ENCODE measurements around the gene EAF2.

Gene EAF2

GRCh38 chr3:121834671-121835464 lies at the start of gene EAF2, which contains the start of gene IQCB1:
Gene EAF2, plus strand, starts transcription at chr3:121835209. Its CDS starts 77 bp downstream, at chr3:121835286.
Gene IQCB1, minus strand, starts transcription at chr3:121835060. Its CDS starts 6,100 bp downstream, at chr3:121828960.
- TF ChIP-seq JUND (IDR thresholded peaks at IDR 0.05; ENCODE audit: low read depth): no peak
- DNase-seq (ENCODE audit: low read depth in 1 of 2, low spot score in 1 of 2): peak; percentile 90 to 97

GRCh38 chr3:121786485-121786884 lies 48.5 kb upstream of the EAF2 start:
- no peak for DNase-seq (ENCODE audit: low read depth in 1 of 2, low spot score in 1 of 2)
- in situ Hi-C loops (cut with HindIII; ENCODE audit: low pct_unique_long_range_greater_than_20kb, low sequenced_read_pairs): no loop called here

More at GRCh38 chr3:121834671-121835464, at the start of gene EAF2, which contains the start of gene IQCB1:
- in situ Hi-C loops (cut with HindIII; ENCODE audit: low pct_unique_long_range_greater_than_20kb, low sequenced_read_pairs): no loop called here

GRCh38 chr3:121793078-121793477 lies 41.9 kb upstream of the EAF2 start:
- in situ Hi-C loops (cut with HindIII; ENCODE audit: low pct_unique_long_range_greater_than_20kb, low sequenced_read_pairs): no loop called here
- TF ChIP-seq JUND (IDR thresholded peaks at IDR 0.05; ENCODE audit: low read depth): no peak
- DNase-seq (ENCODE audit: low read depth in 1 of 2, low spot score in 1 of 2): no peak

More at GRCh38 chr3:121786485-121786884, 48.5 kb upstream of the EAF2 start:
- TF ChIP-seq JUND (IDR thresholded peaks at IDR 0.05; ENCODE audit: low read depth): no peak

GRCh38 chr3:121794264-121794983 lies 40.6 kb upstream of the EAF2 start:
- no peak for DNase-seq (ENCODE audit: low read depth in 1 of 2, low spot score in 1 of 2)
- in situ Hi-C loops (cut with HindIII; ENCODE audit: low pct_unique_long_range_greater_than_20kb, low sequenced_read_pairs): no loop called here
- TF ChIP-seq JUND (IDR thresholded peaks at IDR 0.05; ENCODE audit: low read depth): no peak

GRCh38 chr3:121796970-121797369 lies 38.0 kb upstream of the EAF2 start:
- TF ChIP-seq JUND (IDR thresholded peaks at IDR 0.05; ENCODE audit: low read depth): no peak
- in situ Hi-C loops (cut with HindIII; ENCODE audit: low pct_unique_long_range_greater_than_20kb, low sequenced_read_pairs): no loop called here

GRCh38 chr3:121800906-121801305 lies 34.1 kb upstream of the EAF2 start:
- in situ Hi-C loops (cut with HindIII; ENCODE audit: low pct_unique_long_range_greater_than_20kb, low sequenced_read_pairs): no loop called here
- DNase-seq (ENCODE audit: low read depth in 1 of 2, low spot score in 1 of 2): no peak

More at GRCh38 chr3:121796970-121797369, 38.0 kb upstream of the EAF2 start:
- DNase-seq (ENCODE audit: low read depth in 1 of 2, low spot score in 1 of 2): no peak

GRCh38 chr3:121803771-121804320 lies 31.2 kb upstream of the EAF2 start:
- in situ Hi-C loops (cut with HindIII; ENCODE audit: low pct_unique_long_range_greater_than_20kb, low sequenced_read_pairs): no loop called here
- no peak for DNase-seq (ENCODE audit: low read depth in 1 of 2, low spot score in 1 of 2)
- no peak for TF ChIP-seq JUND (IDR thresholded peaks at IDR 0.05; ENCODE audit: low read depth)

More at GRCh38 chr3:121800906-121801305, 34.1 kb upstream of the EAF2 start:
- no peak for TF ChIP-seq JUND (IDR thresholded peaks at IDR 0.05; ENCODE audit: low read depth)

- DNase-seq (ENCODE audit: low read depth in 1 of 2, low spot score in 1 of 2): no peak
- in situ Hi-C loops (cut with HindIII; ENCODE audit: low pct_unique_long_range_greater_than_20kb, low sequenced_read_pairs): no loop called here
- no peak for TF ChIP-seq JUND (IDR thresholded peaks at IDR 0.05; ENCODE audit: low read depth)
These were observed 25.8 kb upstream of the EAF2 start for GRCh38 chr3:121809249-121809648.

GRCh38 chr3:121817753-121818152 lies 17.3 kb upstream of the EAF2 start:
- in situ Hi-C loops (cut with HindIII; ENCODE audit: low pct_unique_long_range_greater_than_20kb, low sequenced_read_pairs): no loop called here
- DNase-seq (ENCODE audit: low read depth in 1 of 2, low spot score in 1 of 2): no peak
- TF ChIP-seq JUND (IDR thresholded peaks at IDR 0.05; ENCODE audit: low read depth): no peak

- in situ Hi-C loops (cut with HindIII; ENCODE audit: low pct_unique_long_range_greater_than_20kb, low sequenced_read_pairs): no loop called here
- no peak for TF ChIP-seq JUND (IDR thresholded peaks at IDR 0.05; ENCODE audit: low read depth)
- DNase-seq (ENCODE audit: low read depth in 1 of 2, low spot score in 1 of 2): no peak
These were observed 16.4 kb upstream of the EAF2 start for GRCh38 chr3:121818578-121818977.

- in situ Hi-C loops (cut with HindIII; ENCODE audit: low pct_unique_long_range_greater_than_20kb, low sequenced_read_pairs): no loop called here
- no peak for DNase-seq (ENCODE audit: low read depth in 1 of 2, low spot score in 1 of 2)
- TF ChIP-seq JUND (IDR thresholded peaks at IDR 0.05; ENCODE audit: low read depth): no peak
These were observed 15.8 kb upstream of the EAF2 start for GRCh38 chr3:121819236-121819635.

GRCh38 chr3:121821421-121822199 lies 13.4 kb upstream of the EAF2 start:
- in situ Hi-C loops (cut with HindIII; ENCODE audit: low pct_unique_long_range_greater_than_20kb, low sequenced_read_pairs): no loop called here
- DNase-seq (ENCODE audit: low read depth in 1 of 2, low spot score in 1 of 2): no peak
- TF ChIP-seq JUND (IDR thresholded peaks at IDR 0.05; ENCODE audit: low read depth): no peak
